HepG2 (cell line): ENCODE data around the gene EFS. TPM values are rescaled to one million over a fixed set of nuclear protein-coding genes. Genes with fewer than 3 reads are reported as not detected.

ENCODE experiments used
- ATF7 ChIP-seq, 2 experiments: fragments of 450-650 bp in 1 of 2; sonication (generic) in 1 of 2; formaldehyde crosslinking in 1 of 2; IDR thresholded peaks; 2 replicates each; pipeline versions ENCODE4 v1.4.0 to v1.6.1; 2016 to 2020; ENCODE audit warnings: antibody characterized with exemption in 1 of 2, mild to moderate bottlenecking in 1 of 2, missing genetic modification reagents in 1 of 2
- ATM ChIP-seq: fragments of 450-650 bp; IDR thresholded peaks from 2 replicates; pipeline ENCODE4 v1.7.1; 2017; ENCODE audit warnings: mild to moderate bottlenecking, borderline replicate concordance
- CBX5 ChIP-seq: sonication (generic); formaldehyde crosslinking; IDR thresholded peaks from 2 replicates; pipeline ENCODE4 v1.4.0; 2020; ENCODE audit warnings: missing genetic modification reagents, borderline replicate concordance
- EZH2 ChIP-seq: conservative IDR thresholded peaks from 2 replicates; pipeline ENCODE4 v1.6.1; 2012; ENCODE audit warnings: mild to moderate bottlenecking, low read depth, low read length, moderate library complexity
- HNF1B ChIP-seq: sonication (generic); formaldehyde crosslinking; IDR thresholded peaks from 2 replicates; pipeline ENCODE4 v1.5.1; 2020; ENCODE audit warnings: mild to moderate bottlenecking, moderate library complexity, missing genetic modification reagents
- HOXD1 ChIP-seq: sonication (generic); formaldehyde crosslinking; IDR thresholded peaks from 2 replicates; pipeline ENCODE4 v1.5.0; 2020; ENCODE audit warnings: missing genetic modification reagents
- MTA1 ChIP-seq: sonication (generic); formaldehyde crosslinking; IDR thresholded peaks from 2 replicates; pipeline ENCODE4 v1.4.0; 2020; ENCODE audit warnings: missing genetic modification reagents, mild to moderate bottlenecking, borderline replicate concordance
- THAP9 ChIP-seq: sonication (generic); formaldehyde crosslinking; IDR thresholded peaks from 2 replicates; pipeline ENCODE4; 2020; ENCODE audit warnings: missing genetic modification reagents, mild to moderate bottlenecking, borderline replicate concordance
- ZFP36L1 ChIP-seq: sonication (generic); formaldehyde crosslinking; IDR thresholded peaks from 2 replicates; pipeline ENCODE4 v1.8.0; 2022; ENCODE audit warnings: mild to moderate bottlenecking, missing genetic modification reagents, moderate library complexity
- ZFX ChIP-seq: sonication (generic); formaldehyde crosslinking; IDR thresholded peaks from 2 replicates; pipeline ENCODE4 v1.4.0; 2020; ENCODE audit warnings: mild to moderate bottlenecking, low read depth, missing genetic modification reagents, moderate library complexity
- ZNF207 ChIP-seq: fragments of 450-650 bp; IDR thresholded peaks from 2 replicates; pipeline ENCODE4 v1.6.1; 2016; ENCODE audit warnings: antibody characterized with exemption, borderline replicate concordance
- ZNF276 ChIP-seq: sonication (generic); formaldehyde crosslinking; IDR thresholded peaks from 2 replicates; pipeline ENCODE4 v1.4.0; 2020; ENCODE audit warnings: mild to moderate bottlenecking, low read depth, missing genetic modification reagents
- ZNF350 ChIP-seq: sonication (generic); formaldehyde crosslinking; IDR thresholded peaks from 2 replicates; pipeline ENCODE4 v1.4.0; 2020; ENCODE audit warnings: mild to moderate bottlenecking, low read depth, missing genetic modification reagents, borderline replicate concordance
- ZNF431 ChIP-seq: sonication (generic); formaldehyde crosslinking; IDR thresholded peaks from 2 replicates; pipeline ENCODE4 v1.9.0; 2022; ENCODE audit warnings: missing genetic modification reagents, low read depth, mild to moderate bottlenecking, borderline replicate concordance
- ZNF512 ChIP-seq: sonication (generic); formaldehyde crosslinking; IDR thresholded peaks from 2 replicates; pipeline ENCODE4 v1.4.0; 2020; ENCODE audit warnings: mild to moderate bottlenecking, missing genetic modification reagents
- ZNF563 ChIP-seq: sonication (generic); formaldehyde crosslinking; IDR thresholded peaks from 2 replicates; pipeline ENCODE4 v1.8.0; 2022; ENCODE audit warnings: mild to moderate bottlenecking, moderate library complexity, missing genetic modification reagents
- ZNF777 ChIP-seq: sonication (generic); formaldehyde crosslinking; IDR thresholded peaks from 2 replicates; pipeline ENCODE4 v1.4.0; 2020; ENCODE audit warnings: missing genetic modification reagents
- polyA plus RNA-seq, 8 experiments: library from polyadenylated mRNA; depleted of rRNA in 3 of 8; stranded (reverse) in 7 of 8; unstranded in 1 of 8; fragments of >200 nt; fragmentation: Illumina TruSeq in 4 of 8; extraction: Trizol in 4 of 8; gene quantifications; 2 replicates each; pipeline versions ENCODE4 v1.2.1 to v1.2.3, GENCODE V29; 2011 to 2016; ENCODE audit warnings: low read depth in 4 of 8, missing spikeins in 1 of 8, mixed read lengths in 1 of 8; ENCODE audit not compliant: insufficient read depth in 1 of 8
- total RNA-seq, 5 experiments: library from RNA; depleted of rRNA; stranded (reverse); fragments of >200 nt; fragmentation: Illumina TruSeq; extraction: Trizol; gene quantifications; 2 replicates each; pipeline ENCODE4 v1.2.3, GENCODE V29; 2016; ENCODE audit warnings: low read depth in 1 of 5
- TF ChIP-seq, protein P1 (sequence below): sonication (generic); formaldehyde crosslinking; IDR thresholded peaks from 2 replicates; pipeline ENCODE4 v1.4.0; 2020; ENCODE audit warnings: mild to moderate bottlenecking, missing genetic modification reagents, borderline replicate concordance

Gene EFS
- total and polyA plus RNA-seq, 2 of the 13 experiments (the other 11 are each of a cell fraction or from before 2014, with no cell fraction given): not detected

GRCh38 chr14:23358553-23359166, 6.3 kb downstream of the EFS start (continued):
- TF ChIP-seq ZNF276 (CRISPR knock-in tag): peak; percentile 59; the same call in 1 of the 2 replicates
- TF ChIP-seq, protein P1, sequence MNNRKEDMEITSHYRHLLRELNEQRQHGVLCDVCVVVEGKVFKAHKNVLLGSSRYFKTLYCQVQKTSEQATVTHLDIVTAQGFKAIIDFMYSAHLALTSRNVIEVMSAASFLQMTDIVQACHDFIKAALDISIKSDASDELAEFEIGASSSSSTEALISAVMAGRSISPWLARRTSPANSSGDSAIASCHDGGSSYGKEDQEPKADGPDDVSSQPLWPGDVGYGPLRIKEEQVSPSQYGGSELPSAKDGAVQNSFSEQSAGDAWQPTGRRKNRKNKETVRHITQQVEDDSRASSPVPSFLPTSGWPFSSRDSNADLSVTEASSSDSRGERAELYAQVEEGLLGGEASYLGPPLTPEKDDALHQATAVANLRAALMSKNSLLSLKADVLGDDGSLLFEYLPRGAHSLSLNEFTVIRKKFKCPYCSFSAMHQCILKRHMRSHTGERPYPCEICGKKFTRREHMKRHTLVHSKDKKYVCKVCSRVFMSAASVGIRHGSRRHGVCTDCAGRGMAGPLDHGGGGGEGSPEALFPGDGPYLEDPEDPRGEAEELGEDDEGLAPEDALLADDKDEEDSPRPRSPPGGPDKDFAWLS (CRISPR knock-in tag): peak; percentile 81; the same call in 1 of the 2 replicates
- peak; percentile 38; the same call in 1 of the 2 replicates for TF ChIP-seq ZFX (CRISPR knock-in tag)
- TF ChIP-seq ZNF512 (CRISPR knock-in tag): no peak
- TF ChIP-seq ZNF777 (CRISPR knock-in tag): no peak
- 0 out of 2 replicates have a peak, but pooled peaks have one; percentile 6 for TF ChIP-seq ZNF350
- TF ChIP-seq ZFP36L1 (CRISPR knock-in tag): no peak
- no peak for TF ChIP-seq HOXD1 (CRISPR knock-in tag)
- no peak for TF ChIP-seq ATF7 (IDR thresholded peaks at IDR 0.05)
- peak; percentile 83 for TF ChIP-seq ATF7 (CRISPR knock-in tag; IDR thresholded peaks at IDR 0.05)
- TF ChIP-seq EZH2: peak; percentile 64
- no peak for TF ChIP-seq CBX5 (CRISPR knock-in tag)
- TF ChIP-seq THAP9: peak; percentile 1; the same call in 1 of the 2 replicates
- 0 out of 2 replicates have a peak, but pooled peaks have one; percentile 36 for TF ChIP-seq ZNF207
- no peak for TF ChIP-seq ZNF431 (CRISPR knock-in tag)
- TF ChIP-seq HNF1B (CRISPR knock-in tag): 0 out of 2 replicates have a peak, but pooled peaks have one; percentile 41
- TF ChIP-seq ATM: 0 out of 2 replicates have a peak, but pooled peaks have one; percentile 57
- 0 out of 2 replicates have a peak, but pooled peaks have one; percentile 36 for TF ChIP-seq ZNF563
- peak; percentile 56; the same call in 1 of the 2 replicates for TF ChIP-seq MTA1 (CRISPR knock-in tag)
